Vagina (tissue), 2 donors: ENCODE data around the gene GPR62. TPM values are rescaled to one million over a fixed set of nuclear protein-coding genes. Genes with fewer than 3 reads are reported as not detected.

Experiments used
- DNase-seq, 2 donors: peaks; one replicate each; pipeline ENCODE4 v3.0.0-alpha.2; 2017; ENCODE audit errors: extremely low spot score in 2 of 2
- H3K27ac ChIP-seq: fragments of 200-600 bp; sonication (generic); one replicate; pipeline ENCODE4 v1.5.1; 2019
- H3K27me3 ChIP-seq: fragments of 200-600 bp; sonication (generic); one replicate; pipeline ENCODE4 v1.5.1; 2019
- H3K36me3 ChIP-seq, 2 donors: fragments of 200-600 bp; sonication (generic); one replicate each; pipeline ENCODE4 v1.5.1; 2017 to 2019
- H3K4me1 ChIP-seq: fragments of 200-600 bp; sonication (generic); one replicate; pipeline ENCODE4 v1.5.1; 2019
- H3K4me3 ChIP-seq, 2 donors: fragments of 200-600 bp; sonication (generic); 1 replicate in 1 of 2; 2 replicates in 1 of 2; pipeline ENCODE4 v1.5.1; 2016 to 2019
- H3K9me3 ChIP-seq: fragments of 200-600 bp; sonication (generic); one replicate; pipeline ENCODE4 v1.5.1; 2019
- CTCF ChIP-seq, 3 experiments: fragments of 450-650 bp in 2 of 3; fragments of 200-600 bp in 1 of 3; sonication (generic) in 1 of 3; IDR thresholded peaks; one replicate each; pipeline ENCODE4 v1.5.1; 2017 to 2019; ENCODE audit warnings: antibody characterized with exemption in 3 of 3, mild to moderate bottlenecking in 2 of 3, moderate library complexity in 2 of 3
- POLR2A ChIP-seq, 2 donors: fragments of 450-650 bp; IDR thresholded peaks; one replicate each; pipeline ENCODE4 v1.6.1; 2017; ENCODE audit warnings: antibody characterized with exemption in 2 of 2, mild to moderate bottlenecking in 2 of 2, moderate library complexity in 2 of 2
- POLR2AphosphoS5 ChIP-seq, 2 donors: sonication (generic); formaldehyde crosslinking; IDR thresholded peaks; one replicate each; pipeline ENCODE4 v1.9.0; 2017; ENCODE audit warnings: antibody characterized with exemption in 2 of 2, mild to moderate bottlenecking in 2 of 2, low read depth in 1 of 2; ENCODE audit not compliant: insufficient read depth in 1 of 2
- intact Hi-C: fragments of 100-400 bp; cut with DNase I; formaldehyde crosslinking; loops from one replicate; pipeline ENCODE4 v1.15.1; 2023
- total RNA-seq: library from RNA; depleted of rRNA; stranded (reverse); fragments of >200 nt; gene quantifications from one replicate; pipeline ENCODE4 v1.2.3, GENCODE V29; 2016

GPR62 gene
- total RNA-seq, 1 donor from 2014 or later, result not detected

GRCh38 chr3:51945926-51946705 is 9.1 kb upstream of the GPR62 start:
- DNase-seq, result no peak
- H3K27ac ChIP-seq, result no peak overlapping the region
- TF ChIP-seq CTCF (IDR thresholded peaks at IDR 0.05) (no peak), POLR2AphosphoS5 (IDR thresholded peaks at IDR 0.05; ENCODE audit: insufficient read depth in 1 of 2, low read depth in 1 of 2) (no peak), POLR2A (IDR thresholded peaks at IDR 0.05) (no peak)
- H3K27me3 ChIP-seq, result no peaks in the 10 kb centered on the region
- no peak overlapping the region for H3K4me3 ChIP-seq
- H3K9me3 ChIP-seq, result no peaks in the 10 kb centered on the region
- no peaks in the 10 kb centered on the region for H3K36me3 ChIP-seq
- H3K4me1 ChIP-seq, result peaks cover 18% of the 10 kb centered on the region
- intact Hi-C loops, result no loop called here

GRCh38 chr3:51946796-51947195 is 8.4 kb upstream of the GPR62 start:
- peaks cover 13% of the 10 kb centered on the region for H3K4me1 ChIP-seq
- no peaks in the 10 kb centered on the region for H3K27me3 ChIP-seq
- H3K9me3 ChIP-seq, result no peaks in the 10 kb centered on the region
- no peaks in the 10 kb centered on the region for H3K36me3 ChIP-seq
- intact Hi-C loops, result no loop called here
- no peak overlapping the region for H3K4me3 ChIP-seq
- no peak for DNase-seq
- H3K27ac ChIP-seq, result no peak overlapping the region
- no peak for TF ChIP-seq POLR2A (IDR thresholded peaks at IDR 0.05)

GRCh38 chr3:51947215-51947900 is 7.8 kb upstream of the GPR62 start:
- Histone ChIP-seq H3K9me3 (no peaks in the 10 kb centered on the region), H3K27ac (no peak overlapping the region), H3K27me3 (no peaks in the 10 kb centered on the region), H3K36me3 (no peaks in the 10 kb centered on the region), H3K4me1 (peaks cover 11% of the 10 kb centered on the region), H3K4me3 (no peak overlapping the region)
- intact Hi-C loops, result no loop called here
- no peak for DNase-seq
- TF ChIP-seq POLR2AphosphoS5 (IDR thresholded peaks at IDR 0.05; ENCODE audit: insufficient read depth in 1 of 2, low read depth in 1 of 2) (no peak), POLR2A (IDR thresholded peaks at IDR 0.05) (no peak), CTCF (IDR thresholded peaks at IDR 0.05) (no peak)

- intact Hi-C loops, result no loop called here
- TF ChIP-seq POLR2A (IDR thresholded peaks at IDR 0.05), result no peak
- TF ChIP-seq CTCF (IDR thresholded peaks at IDR 0.05), result no peak
- no peak for TF ChIP-seq POLR2AphosphoS5 (IDR thresholded peaks at IDR 0.05; ENCODE audit: insufficient read depth in 1 of 2, low read depth in 1 of 2)
- Histone ChIP-seq H3K36me3 (no peaks in the 10 kb centered on the region), H3K4me1 (peaks cover 3% of the 10 kb centered on the region), H3K4me3 (no peak overlapping the region), H3K9me3 (no peaks in the 10 kb centered on the region), H3K27ac (no peak overlapping the region), H3K27me3 (no peaks in the 10 kb centered on the region)
- no peak for DNase-seq
Measured at GRCh38 chr3:51948016-51948580, 7.1 kb upstream of the GPR62 start.

GRCh38 chr3:51949121-51949520 is 6.1 kb upstream of the GPR62 start:
- TF ChIP-seq POLR2AphosphoS5 (IDR thresholded peaks at IDR 0.05; ENCODE audit: insufficient read depth in 1 of 2, low read depth in 1 of 2) (no peak), POLR2A (IDR thresholded peaks at IDR 0.05) (no peak), CTCF (IDR thresholded peaks at IDR 0.05) (no peak)
- no peak overlapping the region for H3K27ac ChIP-seq
- no peaks in the 10 kb centered on the region for H3K4me1 ChIP-seq
- H3K27me3 ChIP-seq, result no peaks in the 10 kb centered on the region
- no peaks in the 10 kb centered on the region for H3K9me3 ChIP-seq
- no peaks in the 10 kb centered on the region for H3K36me3 ChIP-seq
- no peak for DNase-seq
- intact Hi-C loops, result no loop called here
- H3K4me3 ChIP-seq, result no peak overlapping the region
